GM19238 (cell line): ENCODE measurements around the gene ACOD1.
A peak's percentile ranks its signal among the peaks of the same experiment; 100 is the strongest.
"Not testable (repeated sequence)": the region's sequence is repeated elsewhere in the genome, so short reads cannot be mapped to it uniquely, and the experiment has no call there.

ENCODE experiments used
- DNase-seq: peaks from one replicate; pipeline ENCODE4 v3.0.0; 2011; ENCODE audit warnings: low spot score; ENCODE audit not compliant: insufficient read length

ACOD1 gene

DNA sequence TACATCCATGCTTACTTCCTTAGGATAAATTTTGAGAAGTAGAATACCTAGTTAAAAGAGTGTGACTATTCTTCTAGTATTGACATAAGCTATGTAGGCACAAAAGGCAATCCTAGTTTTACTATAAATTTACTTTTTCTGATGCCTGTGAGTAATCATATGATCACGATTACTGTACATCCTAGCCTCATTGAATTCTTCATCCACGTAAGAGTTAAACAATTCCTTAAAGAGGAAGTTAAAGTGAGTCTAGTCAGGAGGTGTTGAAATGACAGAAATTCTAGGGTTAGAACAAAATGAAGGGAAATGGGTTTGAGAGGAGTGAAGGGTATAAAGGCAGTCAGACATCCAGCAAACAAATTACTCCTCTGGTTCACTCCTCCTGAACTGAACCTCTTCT lies at the start of gene ACOD1:
Gene ACOD1 (plus strand): TSS at position 363 of the 400 bp plus-strand sequence. CDS start 48 bp downstream, outside the sequence.
- no peak for DNase-seq

DNA sequence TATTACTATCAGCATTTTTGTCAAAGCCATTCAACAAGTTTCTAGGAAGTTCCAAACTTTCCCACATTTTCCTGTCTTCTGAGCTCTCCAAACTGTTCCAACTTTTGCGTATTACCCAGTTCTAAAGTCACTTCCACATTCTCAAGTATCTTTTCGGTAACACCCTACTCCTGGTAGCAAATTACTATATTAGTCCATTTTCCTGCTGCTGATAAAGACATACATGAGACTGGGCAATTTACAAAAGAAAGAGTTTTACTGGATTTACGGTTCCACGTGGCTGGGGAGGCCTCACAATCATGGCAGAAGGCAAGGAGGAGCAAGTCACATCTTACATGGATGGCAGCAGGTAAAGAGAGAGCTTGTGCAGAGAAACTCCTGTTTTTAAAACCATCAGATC lies 49.2 kb upstream of the ACOD1 start:
- not testable (repeated sequence) for DNase-seq

DNA sequence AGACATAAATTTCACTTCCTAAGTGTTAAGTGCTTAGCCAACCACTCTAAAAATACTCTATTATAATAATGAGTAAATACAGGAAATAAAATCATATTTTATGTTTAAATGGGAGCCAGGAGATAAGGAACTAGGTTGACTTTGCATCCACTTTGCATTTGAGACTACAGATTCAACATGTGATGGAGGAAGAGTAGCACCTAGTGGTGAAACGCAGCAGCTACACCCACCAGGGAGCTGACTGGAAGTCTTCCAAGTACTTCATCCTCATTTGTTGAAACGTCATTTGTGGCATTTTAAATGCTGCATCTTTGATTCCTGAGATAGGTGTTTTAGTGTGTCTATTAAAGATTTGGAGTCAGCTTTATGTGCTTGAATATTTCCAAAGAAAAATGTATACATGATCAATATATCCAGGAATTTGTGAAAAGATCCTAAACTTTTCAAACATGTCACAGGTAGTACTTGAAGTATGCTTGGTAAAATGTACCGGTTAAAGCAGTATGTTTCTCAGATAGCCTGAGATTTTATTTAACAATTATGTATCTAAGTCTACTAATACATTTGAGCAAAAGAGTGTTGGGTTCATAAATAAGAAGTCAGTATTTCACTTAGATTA lies 44.7 kb upstream of the ACOD1 start:
- DNase-seq = peak; percentile 24

DNA sequence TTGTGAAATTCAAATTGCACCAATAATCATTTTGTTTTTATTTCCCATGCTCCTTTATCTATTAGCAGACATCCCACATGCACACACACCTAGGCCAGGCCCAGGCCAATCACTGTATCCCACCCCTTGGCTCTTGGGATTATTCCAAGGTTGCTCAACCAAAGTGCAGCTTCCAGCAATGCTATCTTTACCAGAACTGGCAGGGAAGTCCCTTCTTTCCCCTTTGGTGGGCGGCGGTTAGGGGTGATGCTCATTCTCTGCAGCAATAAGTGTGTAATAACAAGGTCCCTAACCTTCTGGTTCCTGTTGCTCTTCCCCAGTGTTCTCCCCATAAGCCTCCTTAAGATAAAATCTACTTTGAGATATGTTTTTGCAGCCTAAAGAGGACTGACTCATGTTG lies 43.8 kb upstream of the ACOD1 start:
- DNase-seq = no peak

DNA sequence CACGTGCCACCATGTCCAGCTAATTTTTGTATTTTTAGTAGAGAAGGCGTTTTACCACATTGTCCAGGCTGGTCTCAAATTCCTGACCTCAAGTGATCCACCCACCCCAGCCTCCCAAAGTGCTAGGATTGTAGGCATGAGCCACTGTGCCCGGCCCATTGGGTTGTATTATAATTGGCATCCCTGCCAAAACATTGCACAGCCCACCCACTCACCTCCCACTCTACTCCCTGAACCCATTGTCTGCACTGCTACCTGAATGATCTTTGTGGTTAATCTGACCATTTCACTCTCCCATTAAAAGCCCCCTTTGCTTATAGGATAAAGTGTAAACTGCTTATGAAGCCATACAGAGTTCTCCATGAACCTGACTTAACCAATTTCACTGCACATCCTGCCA lies 35.8 kb upstream of the ACOD1 start:
- DNase-seq = no peak

DNA sequence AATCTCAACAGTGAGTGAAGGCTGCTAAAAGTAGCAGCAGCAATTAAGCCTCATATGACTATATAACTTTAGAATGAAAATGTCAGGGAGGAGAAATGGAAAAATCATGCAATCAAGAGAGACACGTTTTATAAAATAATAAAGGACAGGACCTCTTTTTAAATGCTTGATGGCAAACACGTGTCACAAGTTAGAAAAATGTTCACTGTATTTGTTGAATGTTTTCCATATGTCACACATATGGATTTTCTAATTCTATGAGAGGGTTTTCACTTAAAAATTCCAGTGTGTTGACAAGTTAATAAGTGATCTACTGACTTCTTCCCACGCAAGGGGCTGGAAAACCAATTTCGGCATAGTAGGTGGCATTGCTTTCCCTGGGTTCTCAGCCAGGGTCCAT lies 34.4 kb upstream of the ACOD1 start:
- no peak for DNase-seq

DNA sequence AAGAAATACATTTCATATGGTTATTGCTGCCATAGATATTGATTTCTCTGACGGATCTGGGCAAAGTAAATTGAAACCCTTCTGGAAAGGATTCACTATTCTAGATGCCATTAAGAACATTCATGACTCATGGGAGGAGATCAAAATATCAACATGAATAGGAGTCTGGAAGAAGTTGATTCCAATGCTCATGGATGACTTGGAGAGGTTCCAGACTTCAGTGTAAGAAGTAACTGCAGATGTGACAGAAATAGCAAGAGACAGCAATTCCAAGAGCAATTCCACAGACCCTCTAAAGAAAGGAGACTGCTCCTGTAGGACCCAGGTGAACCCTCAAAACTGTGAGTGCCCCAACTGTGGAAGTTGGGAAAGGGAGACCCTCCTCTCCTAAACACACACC lies 31.2 kb upstream of the ACOD1 start:
- no peak for DNase-seq

DNA sequence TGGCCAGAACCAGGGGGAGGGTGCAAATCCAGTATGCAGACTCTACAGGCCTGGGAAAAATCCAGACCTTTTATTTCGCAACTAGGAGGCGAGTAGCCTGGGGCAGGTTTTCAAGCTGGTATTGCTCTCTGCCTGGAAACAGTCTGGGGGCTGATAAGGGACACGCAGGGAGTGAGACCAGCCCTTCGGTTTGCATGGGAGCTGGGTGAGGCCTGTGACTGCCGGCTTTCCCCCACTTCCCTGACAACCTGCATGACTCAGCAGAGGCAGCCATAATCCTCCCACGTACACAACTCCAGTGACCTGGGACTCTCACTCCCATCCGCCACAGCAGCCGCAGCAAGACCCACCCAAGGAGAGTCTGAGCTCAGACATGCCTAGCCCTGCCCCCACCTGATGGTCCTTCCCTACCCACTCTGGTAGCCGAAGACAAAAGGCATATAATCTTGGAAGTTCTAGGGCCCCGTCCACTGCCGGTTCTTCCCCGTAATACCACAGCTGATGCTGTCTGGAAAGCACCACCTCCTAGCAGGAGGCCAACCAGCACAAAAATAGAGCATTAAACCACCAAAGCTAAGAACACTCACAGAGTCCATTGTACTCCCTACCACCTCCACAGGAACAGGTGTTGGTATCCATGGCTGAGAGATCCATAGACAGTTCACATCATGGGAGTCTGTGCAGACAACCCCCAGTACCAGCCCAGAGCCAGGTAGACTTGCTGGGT lies 30.4 kb upstream of the ACOD1 start:
- DNase-seq = not testable (repeated sequence)

DNA sequence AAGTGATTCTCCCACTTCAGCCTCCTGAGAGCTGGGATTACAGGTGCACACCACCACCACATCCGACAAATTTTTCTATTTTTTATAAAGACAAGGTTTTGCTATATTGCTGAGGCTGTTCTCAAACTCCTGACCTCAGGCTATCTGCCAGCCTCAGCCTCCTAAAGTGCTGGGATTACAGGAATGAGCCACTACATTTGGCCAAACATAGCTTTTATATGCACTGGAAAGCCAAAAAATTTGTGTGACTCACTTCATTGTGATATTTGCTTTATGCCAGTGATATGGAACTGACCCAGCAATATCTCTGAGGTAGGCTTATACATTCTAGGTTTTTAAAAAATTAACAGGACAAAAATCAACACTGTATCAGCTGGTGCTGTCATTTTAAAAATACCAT lies 26.8 kb upstream of the ACOD1 start:
- DNase-seq = no peak

DNA sequence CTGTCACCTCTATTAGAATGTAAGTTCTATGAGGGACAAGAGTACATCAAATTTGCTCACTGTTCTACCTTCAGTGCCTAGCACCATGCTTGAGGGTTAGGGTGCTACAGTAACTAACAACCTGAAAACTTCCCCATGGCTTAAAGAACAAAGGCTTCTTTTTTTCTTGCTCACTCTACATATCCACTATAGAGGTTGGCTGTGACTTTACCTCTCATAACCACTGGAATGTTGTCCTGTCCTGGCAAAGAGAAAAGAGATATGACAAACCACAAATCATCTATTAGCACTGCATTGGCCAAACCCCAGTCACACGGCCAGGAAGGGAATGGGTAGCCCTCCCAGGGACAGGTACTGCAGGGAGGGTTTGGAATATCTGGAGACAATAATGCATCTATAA lies 23.2 kb upstream of the ACOD1 start:
- no peak for DNase-seq

DNA sequence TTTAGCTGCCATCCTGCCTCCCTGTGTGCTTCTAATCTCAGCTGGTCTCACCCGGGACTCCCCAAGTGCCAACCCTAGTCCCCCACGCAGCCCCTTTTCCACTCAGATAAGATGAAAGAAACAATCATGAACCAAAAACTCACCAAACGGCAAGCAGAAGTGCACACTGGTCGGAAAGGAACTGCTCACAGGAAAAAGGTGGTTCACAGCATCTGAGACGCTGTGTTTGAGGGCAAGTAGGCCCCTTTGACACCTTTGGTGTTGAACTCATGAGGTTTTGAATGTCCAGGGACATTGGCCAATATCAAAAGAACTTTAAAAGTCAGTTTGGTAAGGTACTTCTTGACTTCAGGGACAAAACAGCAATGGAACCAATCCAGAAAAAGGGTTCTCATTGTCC lies 20.4 kb upstream of the ACOD1 start:
- DNase-seq = no peak

DNA sequence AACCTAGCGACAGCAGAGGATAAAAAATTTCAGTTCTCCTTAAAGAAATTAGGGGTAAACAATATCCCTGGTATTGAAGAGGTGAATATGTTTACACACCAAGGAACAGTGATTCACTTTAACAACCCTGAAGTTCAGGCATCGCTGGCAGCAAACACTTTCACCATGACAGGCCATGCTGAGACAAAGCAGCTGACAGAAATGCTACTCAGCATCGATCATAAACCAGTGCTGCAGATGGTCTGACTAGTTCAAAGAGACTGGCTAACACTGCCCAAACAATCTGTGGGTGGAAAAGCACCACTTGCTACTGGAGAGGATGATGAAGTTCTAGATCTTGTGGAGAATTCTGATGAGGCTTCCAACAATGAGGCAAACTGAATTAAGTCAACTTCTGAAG lies 19.9 kb upstream of the ACOD1 start:
- DNase-seq = no peak

DNA sequence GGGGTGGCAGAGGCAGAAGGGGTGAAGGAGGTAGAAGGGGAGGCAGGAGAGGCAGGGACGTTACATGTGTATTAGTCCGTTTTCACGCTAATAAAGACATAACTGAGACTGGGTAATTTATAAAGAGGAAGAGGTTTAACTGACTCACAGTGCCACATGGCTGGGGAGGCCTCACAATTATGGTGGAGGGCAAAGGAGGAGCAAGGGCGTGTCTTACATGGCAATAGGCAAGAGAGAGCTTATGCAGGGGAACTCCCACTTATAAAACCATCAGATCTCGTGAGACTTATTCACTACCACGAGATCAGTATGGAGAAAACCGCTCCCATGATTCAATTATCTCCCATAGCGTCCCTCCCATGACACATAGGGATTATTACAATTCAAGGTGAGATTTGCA lies 19.0 kb upstream of the ACOD1 start:
- DNase-seq = no peak

DNA sequence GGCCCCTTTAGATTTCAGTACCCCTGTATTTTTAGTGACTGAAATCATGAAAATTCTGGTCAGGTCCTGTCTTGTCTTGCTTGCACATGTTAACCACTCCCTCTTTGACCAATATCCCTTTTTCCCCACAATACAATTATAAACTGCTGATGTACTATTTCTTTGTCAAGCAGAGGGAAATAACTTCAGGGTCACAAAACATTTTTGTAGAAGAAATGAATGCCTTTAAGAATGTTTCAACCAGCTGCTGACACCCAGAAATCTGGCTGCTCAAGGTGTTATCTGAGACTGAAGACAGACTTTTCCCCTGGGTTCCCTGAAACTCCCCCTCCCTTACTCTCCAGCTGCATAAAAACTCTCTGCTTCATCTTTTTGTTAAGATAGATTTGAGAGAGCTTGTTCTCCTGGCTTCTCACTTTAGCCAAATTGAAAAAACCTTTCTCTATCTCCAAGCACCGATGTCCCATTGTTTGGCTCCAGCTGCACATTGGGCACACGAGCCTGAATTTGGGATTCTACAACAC lies 18.4 kb upstream of the ACOD1 start:
- no peak for DNase-seq

DNA sequence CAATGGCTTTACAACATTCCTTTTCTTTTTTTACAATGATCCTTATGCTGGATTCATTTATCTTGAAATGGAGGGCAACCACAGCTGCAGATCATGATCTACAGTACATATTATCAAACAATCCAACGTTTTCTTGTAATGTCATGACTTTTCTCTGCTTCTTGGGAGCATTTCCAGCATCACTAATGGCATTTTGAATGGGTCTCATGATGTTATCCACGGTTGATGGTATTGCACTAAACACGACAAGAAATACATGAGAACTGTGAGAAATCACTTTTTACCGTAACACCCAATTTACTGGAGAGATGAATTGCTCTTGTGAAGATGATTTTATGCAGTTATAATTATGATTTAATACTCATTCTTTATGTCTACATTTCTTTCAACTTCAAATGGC lies 16.2 kb upstream of the ACOD1 start:
- DNase-seq = no peak

DNA sequence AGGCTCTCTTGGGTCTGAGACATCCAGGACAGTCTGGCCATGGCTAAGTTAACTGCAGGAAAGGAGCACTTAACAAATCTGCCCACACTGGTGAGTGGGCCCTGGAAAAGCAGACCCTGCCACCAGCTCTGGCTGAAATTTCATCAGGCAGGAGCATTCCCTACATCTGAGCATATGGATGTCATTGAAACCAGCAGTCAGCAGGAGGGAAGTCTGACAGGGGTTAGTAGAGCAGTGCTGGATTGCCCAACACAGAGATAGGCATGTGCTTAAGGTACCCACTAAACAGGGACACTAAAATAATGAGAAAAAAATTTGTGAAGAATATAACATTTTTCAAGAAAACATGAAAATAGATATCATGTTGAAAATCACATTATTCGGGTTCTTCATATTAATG lies 13.6 kb upstream of the ACOD1 start:
- no peak for DNase-seq

DNA sequence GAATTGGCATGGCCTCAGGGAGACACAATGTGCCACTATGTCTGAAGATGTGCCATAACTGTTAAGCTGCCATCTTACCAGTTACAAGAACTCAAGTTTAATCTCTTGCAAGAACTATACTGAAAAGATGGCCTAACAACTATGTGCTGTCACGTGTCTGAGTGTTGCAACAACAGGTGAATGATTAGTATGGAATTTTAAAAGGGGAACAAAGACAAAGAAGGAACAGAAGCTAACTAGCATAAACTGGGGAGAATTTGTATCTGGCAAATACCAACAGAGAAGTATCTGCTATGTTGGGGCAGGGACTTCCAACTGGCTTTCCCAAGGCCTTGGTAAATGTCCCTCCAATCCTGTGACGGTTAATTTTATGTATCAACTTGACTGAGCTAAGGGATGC lies 11.5 kb upstream of the ACOD1 start:
- no peak for DNase-seq

DNA sequence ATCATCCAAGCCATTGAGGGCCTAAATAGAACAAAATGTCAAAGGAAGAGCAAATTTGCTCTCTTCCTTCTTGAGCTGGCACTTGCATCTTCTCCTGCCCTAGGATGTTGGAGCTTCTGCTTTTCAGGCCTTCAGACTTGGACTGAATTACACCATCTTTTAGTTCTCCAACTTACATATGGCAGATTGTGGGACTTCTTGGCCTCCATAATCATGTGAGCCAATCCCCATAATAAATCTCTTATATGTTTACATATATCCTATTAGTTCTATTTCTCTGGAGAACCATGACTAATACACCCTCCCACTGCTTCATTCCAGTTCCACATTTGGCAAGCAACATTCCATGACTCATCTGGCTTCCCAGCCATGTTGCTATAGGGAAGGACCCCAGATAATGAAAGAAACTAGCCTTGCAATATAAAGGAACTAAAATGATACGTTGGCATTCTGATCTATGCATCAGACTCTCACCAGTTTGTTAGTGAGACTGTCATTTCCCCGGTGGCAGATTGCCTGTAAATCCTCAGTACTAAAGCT lies 11.0 kb upstream of the ACOD1 start:
- DNase-seq = no peak

DNA sequence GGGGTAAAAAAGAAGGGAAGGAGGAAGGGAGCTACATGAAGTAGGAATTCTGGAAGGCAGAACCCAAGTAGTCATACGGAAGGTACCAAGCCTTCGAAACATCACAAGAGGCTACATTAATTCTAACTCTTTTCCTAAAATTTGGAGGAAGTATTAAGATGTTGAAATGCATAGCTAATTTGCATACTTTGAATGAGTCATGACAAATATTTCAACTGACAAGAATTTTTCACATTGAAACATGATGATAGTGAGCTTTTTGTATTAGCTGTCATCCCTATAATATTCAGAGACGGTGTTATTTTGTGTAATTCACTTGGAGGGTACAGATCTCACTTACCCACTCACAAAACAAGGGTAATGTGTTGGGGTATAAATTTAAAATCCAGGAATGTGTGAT lies 9.1 kb upstream of the ACOD1 start:
- no peak for DNase-seq

DNA sequence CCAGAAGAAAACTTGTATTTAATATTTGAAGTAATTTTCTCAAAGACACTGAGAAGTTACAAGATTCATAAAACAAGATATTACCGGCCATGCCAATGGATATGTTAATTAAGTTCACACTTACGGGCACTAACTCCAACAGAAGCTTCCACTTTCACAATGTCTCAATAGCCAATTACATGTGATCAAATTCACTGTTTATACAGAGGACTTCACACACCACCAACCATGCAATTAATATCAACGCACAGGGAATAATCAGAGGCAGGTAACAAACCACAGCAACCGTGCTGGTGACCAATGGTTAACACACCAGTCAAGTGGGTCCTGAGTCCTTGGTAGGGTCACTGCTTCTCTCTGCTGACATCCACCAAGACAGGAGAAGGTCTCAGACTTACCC lies 5.9 kb upstream of the ACOD1 start:
- DNase-seq = no peak

DNA sequence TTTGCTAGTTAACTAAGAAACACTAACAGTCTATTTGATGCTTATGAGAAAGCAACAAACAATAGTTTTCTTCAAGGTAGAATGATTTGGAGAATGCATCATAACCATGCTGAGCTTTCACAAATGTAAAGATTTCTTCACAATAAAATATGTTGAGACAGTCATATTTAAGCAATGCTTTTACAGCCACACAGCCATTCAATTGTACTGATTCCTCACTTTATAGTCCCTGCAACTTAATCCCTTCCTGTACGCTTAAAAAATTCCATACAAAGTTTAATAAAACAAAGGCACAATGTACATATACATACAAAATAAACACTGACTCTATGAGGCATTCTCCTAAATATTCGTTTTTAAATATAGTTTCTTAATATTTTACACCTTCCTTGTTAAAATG lies 4.7 kb upstream of the ACOD1 start:
- DNase-seq = no peak

DNA sequence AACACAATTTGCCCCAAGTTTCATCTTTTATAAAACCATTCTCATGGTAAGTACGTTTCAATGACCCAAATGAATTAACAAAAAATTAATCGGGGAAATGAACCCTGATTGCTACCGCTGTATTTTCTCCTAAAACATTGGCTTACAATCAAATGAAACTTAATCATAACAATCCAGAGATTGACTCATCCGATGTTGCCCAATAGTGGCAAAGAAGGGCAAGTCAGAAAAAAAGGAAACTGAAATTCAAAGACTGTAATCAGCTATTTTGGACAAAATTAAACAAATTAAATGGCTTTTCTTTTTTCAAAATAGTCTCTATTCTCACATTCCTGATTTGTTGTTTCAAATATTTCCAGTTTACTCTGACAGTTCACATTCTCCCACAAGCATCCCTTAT lies 3.9 kb upstream of the ACOD1 start:
- DNase-seq = no peak

DNA sequence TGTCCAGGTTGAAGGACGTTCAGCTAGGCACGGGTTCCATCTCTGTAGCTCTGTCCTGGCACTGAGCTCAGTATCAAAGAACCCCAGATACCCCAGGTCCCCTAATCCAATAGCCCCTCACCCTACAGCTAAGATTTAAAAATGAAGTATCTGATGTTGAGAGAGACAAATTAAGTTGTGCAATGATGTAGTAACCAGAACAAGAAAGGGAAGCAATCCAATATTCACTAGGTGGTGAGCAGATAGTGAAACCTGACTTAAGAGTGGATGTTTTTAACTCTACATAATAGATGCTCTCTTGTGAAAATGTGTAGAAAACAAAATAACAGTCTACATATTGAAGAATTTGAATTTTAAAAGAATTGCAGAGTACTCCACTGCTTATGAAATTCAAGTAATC lies 1.8 kb downstream of the ACOD1 start:
- DNase-seq = no peak
